GM13977 (cell line): ENCODE results near the gene CATSPER3.

ENCODE experiments used
- DNase-seq: peaks from one replicate; pipeline ENCODE4 v3.0.0; 2012; ENCODE audit warnings: low spot score
- in situ Hi-C: fragments of 300-500 bp; cut with MboI; formaldehyde crosslinking; loops from one replicate; pipeline ENCODE4 v1.12.0; 2022; ENCODE audit warnings: low sequenced_read_pairs, low pct_unique_long_range_greater_than_20kb, mixed read lengths, inconsistent platforms; ENCODE audit not compliant: unreplicated experiment
- TF ChIP-seq, protein P1 (sequence below): IDR thresholded peaks from 2 replicates; pipeline ENCODE4 v1.5.1; 2012; ENCODE audit warnings: mild to moderate bottlenecking, control low read depth; ENCODE audit not compliant: insufficient read depth; ENCODE audit errors: extremely low read depth, missing control alignments

CATSPER3 gene

DNA sequence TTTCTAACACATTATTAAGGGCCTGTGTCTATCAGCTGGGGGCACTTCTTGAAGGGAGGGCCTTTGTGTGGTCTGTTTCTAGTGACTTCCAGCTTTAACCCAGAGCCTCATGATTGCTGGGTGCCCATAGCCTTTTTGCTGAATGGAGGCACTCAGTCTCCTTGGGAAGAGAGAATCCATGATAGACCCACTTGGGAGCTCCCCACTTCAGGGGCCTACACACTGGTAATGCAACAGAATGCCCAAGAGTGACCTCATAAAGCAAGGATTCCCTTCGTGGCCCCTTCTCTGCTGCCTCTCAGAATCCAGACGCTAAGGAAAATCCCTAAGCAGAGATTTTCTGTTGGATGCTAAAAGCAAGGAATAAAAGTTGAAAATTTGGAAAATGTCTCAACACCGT lies at the start of gene CATSPER3:
CATSPER3 (plus strand) TSS at position 301 of the 400 bp plus-strand sequence; CDS start at position 386, 85 bp downstream.
- in situ Hi-C loops: no loop called here
- TF ChIP-seq, protein P1, sequence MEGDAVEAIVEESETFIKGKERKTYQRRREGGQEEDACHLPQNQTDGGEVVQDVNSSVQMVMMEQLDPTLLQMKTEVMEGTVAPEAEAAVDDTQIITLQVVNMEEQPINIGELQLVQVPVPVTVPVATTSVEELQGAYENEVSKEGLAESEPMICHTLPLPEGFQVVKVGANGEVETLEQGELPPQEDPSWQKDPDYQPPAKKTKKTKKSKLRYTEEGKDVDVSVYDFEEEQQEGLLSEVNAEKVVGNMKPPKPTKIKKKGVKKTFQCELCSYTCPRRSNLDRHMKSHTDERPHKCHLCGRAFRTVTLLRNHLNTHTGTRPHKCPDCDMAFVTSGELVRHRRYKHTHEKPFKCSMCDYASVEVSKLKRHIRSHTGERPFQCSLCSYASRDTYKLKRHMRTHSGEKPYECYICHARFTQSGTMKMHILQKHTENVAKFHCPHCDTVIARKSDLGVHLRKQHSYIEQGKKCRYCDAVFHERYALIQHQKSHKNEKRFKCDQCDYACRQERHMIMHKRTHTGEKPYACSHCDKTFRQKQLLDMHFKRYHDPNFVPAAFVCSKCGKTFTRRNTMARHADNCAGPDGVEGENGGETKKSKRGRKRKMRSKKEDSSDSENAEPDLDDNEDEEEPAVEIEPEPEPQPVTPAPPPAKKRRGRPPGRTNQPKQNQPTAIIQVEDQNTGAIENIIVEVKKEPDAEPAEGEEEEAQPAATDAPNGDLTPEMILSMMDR: no peak
- no peak for DNase-seq

DNA sequence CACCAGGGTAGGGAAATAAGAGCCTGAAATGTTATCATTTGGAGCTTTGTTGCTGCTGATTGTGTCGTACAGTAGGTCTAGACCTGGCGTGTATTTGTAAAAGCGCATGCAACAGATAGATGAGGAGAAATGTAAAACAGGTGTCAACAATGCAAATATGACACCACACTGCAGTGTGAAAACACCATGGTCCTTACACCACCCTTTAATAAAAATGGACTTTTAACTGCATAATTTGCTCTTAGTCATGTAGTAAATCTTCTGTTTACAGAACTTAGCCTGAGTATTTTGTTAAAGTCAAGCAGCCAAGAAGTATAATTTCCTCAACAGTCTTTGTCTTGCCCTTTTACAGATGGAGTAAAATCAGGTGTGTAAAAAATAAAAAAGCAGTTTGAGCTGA lies 48.8 kb upstream of the CATSPER3 start:
- TF ChIP-seq, protein P1: no peak
- no peak for DNase-seq
- in situ Hi-C loops: no loop called here

DNA sequence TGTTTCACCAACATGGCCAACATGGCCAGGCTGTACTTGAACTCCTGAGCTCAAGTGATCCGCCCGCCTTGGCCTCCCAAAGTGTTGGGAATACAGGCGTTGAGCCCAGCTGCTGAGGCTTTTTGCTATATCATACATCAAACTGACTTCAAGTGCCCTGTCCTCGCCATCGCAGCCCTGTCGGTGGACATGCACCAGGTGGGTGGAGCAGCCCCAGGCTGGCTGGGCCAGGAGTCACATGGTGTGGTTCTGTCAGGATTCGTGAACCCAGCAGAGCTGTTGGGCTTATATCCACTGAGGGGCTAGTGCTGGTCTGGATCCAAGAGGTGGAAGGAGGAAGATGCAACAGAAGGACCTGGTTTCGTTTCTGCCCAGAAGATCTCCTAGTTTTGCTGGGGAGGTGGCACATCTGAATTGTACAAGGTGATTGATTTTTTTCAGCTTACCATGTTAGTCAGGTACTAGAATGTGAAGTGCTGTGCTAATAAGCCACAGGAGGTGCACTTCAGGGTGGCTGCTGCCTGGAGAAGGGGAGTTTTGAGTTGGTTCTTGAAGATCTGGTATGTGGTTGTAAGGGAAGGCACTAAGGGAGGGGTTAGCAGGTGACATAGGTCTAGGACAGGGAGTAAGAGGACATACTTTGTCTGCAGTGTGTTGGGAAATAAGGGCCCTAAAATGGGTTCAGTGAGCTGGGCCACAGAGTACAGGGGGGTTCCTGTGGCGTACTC lies 46.7 kb upstream of the CATSPER3 start:
- in situ Hi-C loops: no loop called here
- TF ChIP-seq, protein P1: no peak
- no peak for DNase-seq

DNA sequence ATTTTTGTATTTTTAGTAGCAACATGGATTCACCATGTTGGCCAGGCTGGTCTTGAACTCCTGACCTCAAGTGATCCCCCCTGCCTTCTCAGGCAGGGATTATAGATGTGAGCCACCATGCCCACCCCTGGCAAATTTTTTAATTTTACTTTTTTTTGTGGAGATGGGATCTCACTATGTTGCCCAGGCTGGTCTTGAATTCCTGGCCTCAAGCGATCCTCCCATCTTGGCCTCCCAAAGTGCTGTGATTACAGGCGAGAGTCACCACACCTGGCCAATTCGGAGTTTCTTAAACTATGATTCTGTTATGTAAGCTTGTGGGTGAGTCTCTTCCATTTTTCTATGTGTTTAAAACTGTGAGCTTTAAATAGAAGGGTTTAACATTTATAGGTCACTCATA lies 35.2 kb upstream of the CATSPER3 start:
- in situ Hi-C loops: no loop called here
- TF ChIP-seq, protein P1: no peak

DNA sequence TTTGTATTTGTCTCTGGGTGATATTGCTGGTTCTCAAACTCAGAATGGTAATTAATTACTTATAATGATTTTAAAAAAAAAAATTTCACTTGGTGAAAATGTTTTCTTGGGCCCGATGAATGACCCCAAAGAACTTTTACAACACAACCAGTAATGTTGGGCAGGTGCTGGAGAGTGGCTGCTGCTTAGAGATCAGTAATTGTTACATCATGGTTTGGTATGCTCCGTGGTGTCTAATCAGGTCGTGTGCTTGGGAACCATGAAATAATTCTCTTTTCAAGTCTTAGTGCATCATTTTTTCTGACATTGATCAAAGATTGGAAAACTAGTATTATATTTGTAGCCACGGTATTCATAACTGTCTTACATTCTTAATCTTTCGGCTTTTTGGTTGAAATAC lies 33.5 kb upstream of the CATSPER3 start:
- DNase-seq: no peak
- TF ChIP-seq, protein P1: no peak
- in situ Hi-C loops: no loop called here

More for the DNA sequence above, 35.2 kb upstream of the CATSPER3 start:
- no peak for DNase-seq

DNA sequence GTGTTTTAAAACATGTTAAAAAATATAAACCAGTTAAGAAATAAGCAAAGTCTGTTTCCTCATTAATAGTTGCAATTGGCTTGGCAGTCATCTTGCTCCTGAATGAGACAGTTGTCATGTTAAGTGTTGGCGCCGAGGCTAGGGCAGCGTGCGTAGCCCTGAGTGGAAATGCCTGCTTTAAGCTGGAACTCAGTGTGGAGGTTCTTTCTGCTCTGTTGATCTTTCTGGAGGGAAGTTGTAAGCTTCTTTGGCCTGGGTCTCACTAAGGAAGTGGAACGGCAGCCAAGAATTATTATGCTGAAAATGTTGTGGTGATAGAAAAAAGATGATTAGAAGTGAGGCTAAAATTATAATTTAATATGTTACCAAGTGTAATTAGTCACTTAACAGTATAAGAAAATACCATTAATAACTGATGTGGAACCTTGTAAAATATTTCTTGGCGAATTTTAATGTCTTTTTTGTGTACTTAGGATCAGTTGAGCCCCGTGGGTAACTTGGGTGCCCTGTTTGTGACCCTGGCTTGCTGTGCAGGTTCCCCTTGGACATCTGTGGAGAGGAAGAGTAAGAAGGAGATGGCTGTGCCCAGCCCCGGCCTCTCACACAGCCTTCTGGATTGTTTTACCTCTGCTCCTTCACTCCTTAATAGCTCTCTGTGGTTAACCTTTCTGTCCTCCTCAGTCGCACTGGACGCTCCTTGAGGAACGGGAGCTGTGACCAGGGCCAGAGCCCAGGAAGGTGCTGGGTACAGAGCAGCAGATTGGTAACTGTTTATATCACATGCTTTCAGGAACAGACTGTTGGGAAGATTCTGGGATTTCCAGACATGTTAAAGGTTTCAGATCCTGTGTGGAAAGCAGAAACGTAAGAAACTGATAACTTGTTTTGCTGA lies 31.8 kb upstream of the CATSPER3 start:
- TF ChIP-seq, protein P1: no peak
- in situ Hi-C loops: no loop called here
- DNase-seq: no peak
